Breast epithelium (tissue), 3 donors: ENCODE measurements around the gene KRTAP5-4.
"Not testable (repeated sequence)": the region's sequence is repeated elsewhere in the genome, so short reads cannot be mapped to it uniquely, and the experiment has no call there.

Source experiments
- CTCF ChIP-seq, 3 donors: fragments of 450-650 bp; IDR thresholded peaks; one replicate each; pipeline ENCODE4 v1.5.1; 2016 to 2017; ENCODE audit warnings: antibody characterized with exemption in 3 of 3, mild to moderate bottlenecking in 3 of 3, moderate library complexity in 3 of 3
- POLR2A ChIP-seq: fragments of 450-650 bp; IDR thresholded peaks from one replicate; pipeline ENCODE4 v1.6.1; 2016; ENCODE audit warnings: antibody characterized with exemption, mild to moderate bottlenecking, moderate library complexity
- POLR2AphosphoS5 ChIP-seq, 3 donors: sonication (generic); formaldehyde crosslinking; IDR thresholded peaks; one replicate each; pipeline ENCODE4 v1.6.1; 2017; ENCODE audit warnings: antibody characterized with exemption in 3 of 3

GRCh38 chr11:1582909-1583308 is 39.0 kb downstream of the KRTAP5-4 start:
- TF ChIP-seq POLR2A; CTCF (IDR thresholded peaks at IDR 0.05); POLR2AphosphoS5 (IDR thresholded peaks at IDR 0.05): not testable (repeated sequence)
